Activated naive CD4-positive, alpha-beta T cell treated with anti-CD3 and anti-CD28 coated beads, Interleukin-2, amount 50 U/mL, for 24 hours (primary cell): ENCODE data around the gene NPAS1.

Experiments used
- H3K27ac Mint-ChIP-seq: one replicate; pipeline ENCODE4 v1.8.0; 2021; ENCODE audit warnings: mild to moderate bottlenecking, mixed read lengths
- H3K27me3 Mint-ChIP-seq: one replicate; pipeline ENCODE4 v1.8.0; 2021; ENCODE audit warnings: mixed read lengths
- H3K36me3 Mint-ChIP-seq: one replicate; pipeline ENCODE4 v1.8.0; 2021; ENCODE audit warnings: mixed read lengths
- H3K4me1 Mint-ChIP-seq: one replicate; pipeline ENCODE4 v1.8.0; 2021; ENCODE audit warnings: mixed read lengths
- H3K4me3 Mint-ChIP-seq: one replicate; pipeline ENCODE4 v1.8.0; 2021; ENCODE audit warnings: mild to moderate bottlenecking, mixed read lengths
- H3K9me3 Mint-ChIP-seq: one replicate; pipeline ENCODE4 v1.8.0; 2021; ENCODE audit warnings: mixed read lengths

NPAS1 gene

GRCh38 chr19:46984077-46985010 is 35.3 kb upstream of the NPAS1 start:
- Mint-ChIP-seq H3K27ac (no peak overlapping the region), H3K9me3 (no peaks in the 10 kb centered on the region), H3K4me1 (peaks cover 4% of the 10 kb centered on the region), H3K36me3 (no peaks in the 10 kb centered on the region), H3K27me3 (no peaks in the 10 kb centered on the region), H3K4me3 (no peak overlapping the region)

DNA sequence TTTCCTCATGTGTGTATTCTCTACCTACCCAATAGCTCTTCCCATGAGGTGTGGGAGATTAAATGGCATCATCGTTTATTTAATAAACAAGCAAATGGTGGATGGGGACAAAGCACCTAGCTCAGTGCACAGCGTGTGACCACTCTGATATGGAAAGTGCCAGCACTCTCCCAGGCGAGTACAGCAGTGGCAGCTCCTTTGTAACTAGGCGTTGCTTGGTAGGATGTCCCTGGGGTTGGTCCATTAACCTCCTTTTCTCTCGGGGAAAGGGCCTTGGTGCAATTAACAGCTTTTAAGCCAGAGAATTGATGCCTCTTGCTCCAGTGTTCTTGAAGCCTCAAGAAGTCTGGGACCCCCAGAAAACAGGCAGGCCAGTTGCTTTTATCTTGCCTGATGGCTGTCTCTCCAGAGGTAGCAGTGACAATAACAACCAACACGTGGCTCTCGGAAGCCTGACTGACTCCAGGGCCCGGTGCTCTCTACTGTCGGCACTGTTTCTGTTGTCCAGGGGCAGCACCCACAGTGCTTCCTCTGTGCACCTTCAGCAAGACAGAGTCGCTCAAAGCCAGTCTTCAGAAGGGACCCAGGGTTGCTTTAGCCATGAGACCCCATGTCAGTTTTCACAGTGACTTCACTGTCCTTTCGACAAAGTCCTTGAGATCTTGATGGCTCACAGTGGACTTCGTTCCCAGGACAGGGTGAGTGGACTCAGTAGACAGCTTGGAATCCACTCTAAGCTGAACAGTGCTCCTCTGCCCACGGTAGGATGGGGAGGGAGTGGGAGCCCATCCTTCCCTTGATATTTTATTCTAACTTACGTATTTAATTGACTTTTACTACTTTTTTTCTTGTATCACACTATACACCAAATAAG is 33.9 kb upstream of the NPAS1 start:
- H3K9me3 Mint-ChIP-seq, result no peaks in the 10 kb centered on the region
- no peak overlapping the region for H3K4me3 Mint-ChIP-seq
- no peaks in the 10 kb centered on the region for H3K36me3 Mint-ChIP-seq
- no peak overlapping the region for H3K27ac Mint-ChIP-seq
- H3K4me1 Mint-ChIP-seq, result peaks cover 4% of the 10 kb centered on the region
- H3K27me3 Mint-ChIP-seq, result no peaks in the 10 kb centered on the region

DNA sequence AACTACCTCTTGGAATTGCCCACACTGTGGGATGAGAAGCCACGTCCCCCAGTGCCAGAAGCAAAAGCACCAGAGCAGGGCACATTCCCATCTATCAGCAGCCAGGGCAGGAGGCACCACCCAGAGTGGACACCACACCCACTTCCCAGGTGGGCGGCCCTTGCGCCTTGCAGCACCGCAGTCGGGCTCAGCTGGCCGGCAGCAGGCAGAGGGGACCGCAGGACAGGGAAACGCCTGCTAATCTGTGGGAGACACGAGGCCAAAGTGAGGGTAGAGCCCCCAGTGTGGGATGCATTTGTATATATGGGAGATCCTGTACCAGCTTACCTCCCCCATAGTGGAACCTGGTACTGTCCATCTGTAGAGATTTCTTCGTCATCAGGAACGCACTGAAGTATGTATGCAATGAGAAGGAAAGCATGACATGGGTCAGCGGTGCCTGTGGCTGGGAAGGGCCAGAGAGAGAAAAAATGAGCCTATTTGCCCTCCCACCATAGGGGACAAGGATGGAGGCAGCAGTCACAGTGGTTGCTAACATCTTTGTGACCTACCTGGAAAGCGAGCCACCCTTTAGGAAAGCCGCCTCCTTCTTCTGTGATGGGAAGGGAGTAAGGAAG is 30.9 kb upstream of the NPAS1 start:
- Mint-ChIP-seq H3K4me3 (no peak overlapping the region), H3K27me3 (no peaks in the 10 kb centered on the region), H3K9me3 (no peaks in the 10 kb centered on the region), H3K27ac (no peak overlapping the region), H3K4me1 (peaks cover 14% of the 10 kb centered on the region), H3K36me3 (no peaks in the 10 kb centered on the region)

DNA sequence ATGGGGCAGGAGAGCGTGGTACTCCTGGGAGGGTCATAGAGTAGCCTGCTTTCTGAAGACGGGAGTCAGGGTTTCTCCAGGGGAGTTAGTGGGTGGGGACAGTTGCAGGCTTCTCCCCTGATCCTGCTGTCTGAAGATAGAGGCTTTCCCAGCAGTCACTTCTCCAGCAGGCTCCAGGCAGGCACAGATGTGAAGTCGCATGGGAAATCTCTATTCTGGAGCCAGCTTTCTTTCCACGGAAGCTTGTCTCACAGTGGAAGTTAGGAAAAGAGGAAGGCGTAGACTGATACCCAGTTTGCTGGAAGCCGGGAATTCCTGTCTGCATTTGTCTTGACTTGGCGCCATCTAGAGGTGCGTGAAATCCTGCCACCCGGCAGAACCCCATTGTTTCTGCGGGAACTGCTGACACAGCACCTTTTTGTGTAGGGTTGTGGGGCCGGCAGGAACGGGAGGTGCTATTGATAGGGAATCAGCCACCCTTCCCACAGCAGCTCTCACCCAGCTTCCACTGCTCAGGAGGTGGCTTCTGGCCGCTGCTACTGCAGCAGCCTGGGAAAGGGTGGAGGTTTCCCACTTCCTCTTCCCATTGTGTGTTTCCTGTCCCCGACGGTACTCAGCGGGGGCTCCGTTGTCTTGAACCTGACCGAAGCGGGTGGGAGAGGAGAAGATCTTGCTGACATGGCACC is 28.5 kb upstream of the NPAS1 start:
- Mint-ChIP-seq H3K4me1 (peaks cover 14% of the 10 kb centered on the region), H3K4me3 (no peak overlapping the region), H3K9me3 (no peaks in the 10 kb centered on the region), H3K27me3 (no peaks in the 10 kb centered on the region), H3K36me3 (no peaks in the 10 kb centered on the region), H3K27ac (no peak overlapping the region)

GRCh38 chr19:46992699-46993535 is 26.7 kb upstream of the NPAS1 start:
- no peak overlapping the region for H3K4me3 Mint-ChIP-seq
- H3K9me3 Mint-ChIP-seq, result no peaks in the 10 kb centered on the region
- no peaks in the 10 kb centered on the region for H3K36me3 Mint-ChIP-seq
- peaks cover 14% of the 10 kb centered on the region for H3K4me1 Mint-ChIP-seq
- H3K27ac Mint-ChIP-seq, result no peak overlapping the region
- H3K27me3 Mint-ChIP-seq, result no peaks in the 10 kb centered on the region

GRCh38 chr19:46993622-46994021 is 26.0 kb upstream of the NPAS1 start:
- no peaks in the 10 kb centered on the region for H3K27me3 Mint-ChIP-seq
- peaks cover under 1% of the 10 kb centered on the region for H3K36me3 Mint-ChIP-seq
- H3K4me3 Mint-ChIP-seq, result no peak overlapping the region
- H3K4me1 Mint-ChIP-seq, result peaks cover 14% of the 10 kb centered on the region
- H3K27ac Mint-ChIP-seq, result no peak overlapping the region
- H3K9me3 Mint-ChIP-seq, result no peaks in the 10 kb centered on the region

GRCh38 chr19:46994141-46994686 is 25.4 kb upstream of the NPAS1 start:
- no peak overlapping the region for H3K4me3 Mint-ChIP-seq
- H3K4me1 Mint-ChIP-seq, result peaks cover 14% of the 10 kb centered on the region
- no peaks in the 10 kb centered on the region for H3K27me3 Mint-ChIP-seq
- H3K36me3 Mint-ChIP-seq, result peaks cover 2% of the 10 kb centered on the region
- H3K9me3 Mint-ChIP-seq, result no peaks in the 10 kb centered on the region
- H3K27ac Mint-ChIP-seq, result no peak overlapping the region

- Mint-ChIP-seq H3K9me3 (no peaks in the 10 kb centered on the region), H3K27me3 (no peaks in the 10 kb centered on the region), H3K27ac (no peak overlapping the region), H3K36me3 (peaks cover 2% of the 10 kb centered on the region), H3K4me1 (peaks cover 10% of the 10 kb centered on the region), H3K4me3 (no peak overlapping the region)
These were observed 24.1 kb upstream of the NPAS1 start for GRCh38 chr19:46995492-46995891.

- Mint-ChIP-seq H3K36me3 (peaks cover 4% of the 10 kb centered on the region), H3K27me3 (no peaks in the 10 kb centered on the region), H3K9me3 (no peaks in the 10 kb centered on the region), H3K27ac (no peak overlapping the region), H3K4me1 (no peaks in the 10 kb centered on the region), H3K4me3 (no peak overlapping the region)
These were observed 21.1 kb upstream of the NPAS1 start for GRCh38 chr19:46998445-46999125.

DNA sequence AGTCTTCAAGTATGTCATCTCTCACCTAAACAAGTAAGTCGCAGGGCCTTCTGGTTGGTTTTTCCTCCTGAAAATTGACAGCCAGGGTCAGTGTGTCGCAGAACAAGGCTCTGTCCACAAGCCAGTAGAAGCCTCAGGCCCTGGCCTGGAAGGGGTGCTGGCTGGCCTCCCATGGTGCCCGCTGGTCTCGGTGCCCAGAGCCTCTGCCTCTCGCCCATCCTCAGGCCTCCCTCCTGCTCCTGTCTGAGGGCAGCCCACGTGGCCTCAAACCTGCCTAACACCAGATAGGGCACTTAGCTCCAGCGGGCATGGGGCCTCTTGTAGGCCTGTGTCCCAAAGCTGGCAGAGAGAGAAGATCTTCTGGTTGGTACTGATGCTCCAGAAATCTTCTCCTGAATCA is 20.3 kb upstream of the NPAS1 start:
- Mint-ChIP-seq H3K4me3 (no peak overlapping the region), H3K9me3 (no peaks in the 10 kb centered on the region), H3K36me3 (peaks cover 4% of the 10 kb centered on the region), H3K27ac (no peak overlapping the region), H3K4me1 (peaks cover 2% of the 10 kb centered on the region), H3K27me3 (no peaks in the 10 kb centered on the region)

DNA sequence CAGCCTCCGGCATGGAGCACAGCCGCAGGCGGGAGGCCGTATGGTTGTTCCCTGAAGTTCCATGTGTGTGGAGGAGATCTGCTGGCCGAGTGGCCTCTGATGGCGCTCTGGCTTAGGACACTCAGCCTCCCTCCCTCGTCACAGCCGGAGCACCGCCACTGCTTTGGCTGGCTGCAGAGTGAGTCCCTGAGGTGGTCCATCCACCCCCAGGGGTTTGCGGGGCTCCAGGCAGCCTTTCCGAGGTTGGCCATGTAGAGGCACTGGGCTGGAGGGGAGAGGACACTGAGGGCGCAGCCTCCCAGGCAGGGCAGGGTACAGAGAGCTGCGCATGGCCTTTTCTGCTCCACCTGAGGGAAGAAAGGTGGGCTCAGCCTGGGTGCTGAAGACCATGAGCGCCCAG is 19.8 kb upstream of the NPAS1 start:
- H3K9me3 Mint-ChIP-seq, result no peaks in the 10 kb centered on the region
- no peak overlapping the region for H3K27ac Mint-ChIP-seq
- H3K4me1 Mint-ChIP-seq, result peaks cover 3% of the 10 kb centered on the region
- H3K27me3 Mint-ChIP-seq, result no peaks in the 10 kb centered on the region
- H3K4me3 Mint-ChIP-seq, result no peak overlapping the region
- H3K36me3 Mint-ChIP-seq, result peaks cover 4% of the 10 kb centered on the region

- no peaks in the 10 kb centered on the region for H3K9me3 Mint-ChIP-seq
- H3K4me1 Mint-ChIP-seq, result peaks cover 3% of the 10 kb centered on the region
- no peaks in the 10 kb centered on the region for H3K27me3 Mint-ChIP-seq
- H3K27ac Mint-ChIP-seq, result no peak overlapping the region
- peaks cover 4% of the 10 kb centered on the region for H3K36me3 Mint-ChIP-seq
- H3K4me3 Mint-ChIP-seq, result no peak overlapping the region
These were observed 19.3 kb upstream of the NPAS1 start for GRCh38 chr19:47000373-47000772.

GRCh38 chr19:47001584-47001983 is 18.1 kb upstream of the NPAS1 start:
- Mint-ChIP-seq H3K9me3 (no peaks in the 10 kb centered on the region), H3K4me3 (no peak overlapping the region), H3K4me1 (peaks cover 3% of the 10 kb centered on the region), H3K36me3 (peaks cover 4% of the 10 kb centered on the region), H3K27ac (no peak overlapping the region), H3K27me3 (no peaks in the 10 kb centered on the region)
